Gastrocnemius medialis (tissue), 4 donors: Measurements from ENCODE around the gene CASTOR1. TPM values are rescaled to one million over a fixed set of nuclear protein-coding genes. Genes with fewer than 3 reads are reported as not detected.

Experiments used
- ATAC-seq, 2 donors: fragments of 150-250 bp; one replicate each; pipeline ENCODE4 v1.9.1; 2016
- DNase-seq, 2 donors: peaks; one replicate each; pipeline ENCODE4 v3.0.0-alpha.2; 2019
- H3K27ac ChIP-seq, 4 donors: fragments of 200-600 bp; sonication (generic); 1 replicate in 1 of 4; 2 replicates in 3 of 4; pipeline ENCODE4 v1.5.1; 2016 to 2018; ENCODE audit warnings: mild to moderate bottlenecking in 2 of 4, moderate library complexity in 1 of 4
- H3K27me3 ChIP-seq, 3 donors: fragments of 200-600 bp; sonication (generic) in 2 of 3; 1 replicate in 1 of 3; 2 replicates in 2 of 3; pipeline versions ENCODE4 v1.5.1 to v1.6.0; 2016 to 2019; ENCODE audit warnings: mild to moderate bottlenecking in 1 of 3, moderate library complexity in 1 of 3
- H3K36me3 ChIP-seq, 2 donors: fragments of 200-600 bp; sonication (generic) in 1 of 2; one replicate each; pipeline ENCODE4 v1.5.1; 2017 to 2018
- H3K4me1 ChIP-seq, 2 donors: fragments of 200-600 bp; sonication (generic) in 1 of 2; one replicate each; pipeline ENCODE4 v1.5.1; 2016 to 2017; ENCODE audit warnings: mild to moderate bottlenecking in 2 of 2
- H3K4me3 ChIP-seq, 4 donors: fragments of 200-600 bp; sonication (generic) in 3 of 4; 1 replicate in 1 of 4; 2 replicates in 3 of 4; pipeline ENCODE4 v1.5.1; 2016 to 2019; ENCODE audit warnings: mild to moderate bottlenecking in 2 of 4
- H3K9me3 ChIP-seq, 3 donors: fragments of 200-600 bp; sonication (generic) in 2 of 3; 1 replicate in 1 of 3; 2 replicates in 2 of 3; pipeline ENCODE4 v1.5.1; 2016 to 2019
- POLR2A ChIP-seq, 2 donors: fragments of 450-650 bp; IDR thresholded peaks; one replicate each; pipeline ENCODE4 v1.6.1; 2017; ENCODE audit warnings: antibody characterized with exemption in 2 of 2, mild to moderate bottlenecking in 2 of 2, moderate library complexity in 2 of 2
- in situ Hi-C, 4 donors: fragments of 200-750 bp; cut with MboI; loops; one replicate each; pipeline versions ENCODE4 v1.15.0 to v1.8.0; 2017; ENCODE audit warnings: low sequenced_read_pairs in 4 of 4
- intact Hi-C: fragments of 100-400 bp; cut with DNase I; formaldehyde crosslinking; loops from one replicate; pipeline ENCODE4 v1.15.1; 2023; ENCODE audit warnings: low total_unique reads
- total RNA-seq, 4 donors: library from RNA; depleted of rRNA; stranded (reverse); fragments of >200 nt; gene quantifications; one replicate each; pipeline versions ENCODE4 v1.1.0 to v1.2.3, GENCODE V29; 2016
- TF ChIP-seq, protein P1 (sequence below), 5 experiments: fragments of 450-650 bp in 3 of 5; fragments of 200-600 bp in 2 of 5; sonication (generic) in 2 of 5; IDR thresholded peaks in 4 of 5; conservative IDR thresholded peaks in 1 of 5; 1 replicate in 4 of 5; 2 replicates in 1 of 5; pipeline ENCODE4 v1.5.1; 2016 to 2019; ENCODE audit warnings: antibody characterized with exemption in 5 of 5, mild to moderate bottlenecking in 3 of 5, moderate library complexity in 3 of 5

The CASTOR1 gene
- total RNA-seq, 4 donors from 2014 or later: 3.5 to 6.5 (median 5.6) TPM

DNA sequence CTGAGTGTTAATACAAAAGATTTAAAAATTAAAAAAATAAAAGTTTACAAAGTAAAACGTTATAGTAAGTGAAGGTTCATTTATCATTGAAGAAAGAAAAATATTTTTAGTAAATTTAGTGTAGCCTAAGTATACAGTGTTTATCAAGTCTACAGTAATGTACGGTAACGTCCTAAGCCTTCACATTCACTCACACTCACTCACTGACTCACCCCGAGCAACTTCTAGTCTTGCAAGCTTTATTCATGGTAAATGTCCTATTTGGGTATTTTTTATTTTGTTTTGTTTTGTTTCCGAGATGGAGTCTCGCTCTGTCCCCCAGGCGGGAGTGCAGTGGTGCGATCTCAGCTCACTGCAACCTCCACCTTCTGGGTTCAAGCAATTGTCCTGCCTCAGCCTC lies 8.8 kb downstream of the CASTOR1 start:
- DNase-seq (no peak), ATAC-seq (no peak)
- TF ChIP-seq, protein P1, sequence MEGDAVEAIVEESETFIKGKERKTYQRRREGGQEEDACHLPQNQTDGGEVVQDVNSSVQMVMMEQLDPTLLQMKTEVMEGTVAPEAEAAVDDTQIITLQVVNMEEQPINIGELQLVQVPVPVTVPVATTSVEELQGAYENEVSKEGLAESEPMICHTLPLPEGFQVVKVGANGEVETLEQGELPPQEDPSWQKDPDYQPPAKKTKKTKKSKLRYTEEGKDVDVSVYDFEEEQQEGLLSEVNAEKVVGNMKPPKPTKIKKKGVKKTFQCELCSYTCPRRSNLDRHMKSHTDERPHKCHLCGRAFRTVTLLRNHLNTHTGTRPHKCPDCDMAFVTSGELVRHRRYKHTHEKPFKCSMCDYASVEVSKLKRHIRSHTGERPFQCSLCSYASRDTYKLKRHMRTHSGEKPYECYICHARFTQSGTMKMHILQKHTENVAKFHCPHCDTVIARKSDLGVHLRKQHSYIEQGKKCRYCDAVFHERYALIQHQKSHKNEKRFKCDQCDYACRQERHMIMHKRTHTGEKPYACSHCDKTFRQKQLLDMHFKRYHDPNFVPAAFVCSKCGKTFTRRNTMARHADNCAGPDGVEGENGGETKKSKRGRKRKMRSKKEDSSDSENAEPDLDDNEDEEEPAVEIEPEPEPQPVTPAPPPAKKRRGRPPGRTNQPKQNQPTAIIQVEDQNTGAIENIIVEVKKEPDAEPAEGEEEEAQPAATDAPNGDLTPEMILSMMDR (IDR thresholded peaks at IDR 0.05 in 4 of 5, conservative IDR thresholded peaks at IDR 0.05 in 1 of 5): no peak
- TF ChIP-seq POLR2A (IDR thresholded peaks at IDR 0.05): no peak
- Histone ChIP-seq H3K9me3 (no peaks in the 10 kb centered on the region), H3K27me3 (no peaks in the 10 kb centered on the region), H3K4me3 (no peak overlapping the region), H3K27ac (no peak overlapping the region), H3K4me1 (no peaks in the 10 kb centered on the region), H3K36me3 (no peaks in the 10 kb centered on the region)
- in situ Hi-C loops (loop anchor here in 3 of 4 donors (5.0 to 10.0 kb wide), 3 partner anchors 104 to 114 kb away; partner anchors contain the start of genes RNF215 (in 1 of the 3) and SEC14L2 (in 1 of the 3)), intact Hi-C loops (loop anchor here (10.0 kb wide), 1 partner anchor 204 kb away; no protein-coding TSS in a partner anchor)

DNA sequence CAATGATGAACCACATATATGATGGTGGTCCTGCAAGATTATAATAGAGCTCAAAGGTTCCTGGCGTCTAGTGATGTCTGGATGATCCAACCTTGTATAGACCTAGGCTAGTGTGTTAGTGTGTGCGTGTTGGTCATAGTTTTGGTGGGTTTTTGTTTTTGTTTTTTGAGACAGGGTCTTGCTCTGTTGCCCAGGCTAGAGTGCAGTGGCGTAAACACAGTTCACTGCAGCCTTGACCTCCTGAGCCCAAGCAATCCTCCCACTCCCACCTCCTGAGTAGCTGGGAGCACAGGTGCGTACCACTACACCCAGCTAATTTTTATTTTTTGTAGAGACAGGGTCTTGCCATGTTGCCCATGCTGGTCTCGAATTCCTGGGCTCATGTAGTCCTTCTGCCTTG lies 9.4 kb downstream of the CASTOR1 start:
- DNase-seq: no peak
- ATAC-seq: no peak
- no peaks in the 10 kb centered on the region for H3K4me1 ChIP-seq
- no peaks in the 10 kb centered on the region for H3K9me3 ChIP-seq
- no peaks in the 10 kb centered on the region for H3K27me3 ChIP-seq
- in situ Hi-C loops: loop anchor here in 3 of 4 donors (5.0 to 10.0 kb wide), 3 partner anchors 105 to 115 kb away; partner anchors contain the start of genes RNF215 (in 1 of the 3) and SEC14L2 (in 1 of the 3)
- H3K4me3 ChIP-seq: no peak overlapping the region
- intact Hi-C loops: loop anchor here (10.0 kb wide), 1 partner anchor 205 kb away; no protein-coding TSS in a partner anchor
- H3K36me3 ChIP-seq: no peaks in the 10 kb centered on the region
- TF ChIP-seq, protein P1 (IDR thresholded peaks at IDR 0.05 in 4 of 5, conservative IDR thresholded peaks at IDR 0.05 in 1 of 5): no peak
- no peak for TF ChIP-seq POLR2A (IDR thresholded peaks at IDR 0.05)
- no peak overlapping the region for H3K27ac ChIP-seq

GRCh38 chr22:30279046-30279788 lies 10.1 kb downstream of the CASTOR1 start:
- Histone ChIP-seq H3K27ac (no peak overlapping the region), H3K9me3 (no peaks in the 10 kb centered on the region), H3K36me3 (no peaks in the 10 kb centered on the region), H3K27me3 (no peaks in the 10 kb centered on the region), H3K4me1 (no peaks in the 10 kb centered on the region), H3K4me3 (no peak overlapping the region)
- ATAC-seq (peak; percentile 26 to 30), DNase-seq (peak; percentile 38 to 39)
- TF ChIP-seq, protein P1 (IDR thresholded peaks at IDR 0.05 in 4 of 5, conservative IDR thresholded peaks at IDR 0.05 in 1 of 5): no peak
- in situ Hi-C loops (no loop called here), intact Hi-C loops (no loop called here)

GRCh38 chr22:30277547-30278344 lies 11.6 kb downstream of the CASTOR1 start:
- ATAC-seq (no peak), DNase-seq (no peak)
- intact Hi-C loops (no loop called here), in situ Hi-C loops (no loop called here)
- no peak overlapping the region for H3K27ac ChIP-seq
- H3K9me3 ChIP-seq: no peaks in the 10 kb centered on the region
- H3K27me3 ChIP-seq: no peaks in the 10 kb centered on the region
- no peaks in the 10 kb centered on the region for H3K4me1 ChIP-seq
- H3K36me3 ChIP-seq: no peaks in the 10 kb centered on the region
- no peak for TF ChIP-seq POLR2A (IDR thresholded peaks at IDR 0.05)
- TF ChIP-seq, protein P1 (IDR thresholded peaks at IDR 0.05 in 4 of 5, conservative IDR thresholded peaks at IDR 0.05 in 1 of 5): no peak
- H3K4me3 ChIP-seq: no peak overlapping the region
